ENCODE measurements around the gene PXK.

Gene PXK

DNA sequence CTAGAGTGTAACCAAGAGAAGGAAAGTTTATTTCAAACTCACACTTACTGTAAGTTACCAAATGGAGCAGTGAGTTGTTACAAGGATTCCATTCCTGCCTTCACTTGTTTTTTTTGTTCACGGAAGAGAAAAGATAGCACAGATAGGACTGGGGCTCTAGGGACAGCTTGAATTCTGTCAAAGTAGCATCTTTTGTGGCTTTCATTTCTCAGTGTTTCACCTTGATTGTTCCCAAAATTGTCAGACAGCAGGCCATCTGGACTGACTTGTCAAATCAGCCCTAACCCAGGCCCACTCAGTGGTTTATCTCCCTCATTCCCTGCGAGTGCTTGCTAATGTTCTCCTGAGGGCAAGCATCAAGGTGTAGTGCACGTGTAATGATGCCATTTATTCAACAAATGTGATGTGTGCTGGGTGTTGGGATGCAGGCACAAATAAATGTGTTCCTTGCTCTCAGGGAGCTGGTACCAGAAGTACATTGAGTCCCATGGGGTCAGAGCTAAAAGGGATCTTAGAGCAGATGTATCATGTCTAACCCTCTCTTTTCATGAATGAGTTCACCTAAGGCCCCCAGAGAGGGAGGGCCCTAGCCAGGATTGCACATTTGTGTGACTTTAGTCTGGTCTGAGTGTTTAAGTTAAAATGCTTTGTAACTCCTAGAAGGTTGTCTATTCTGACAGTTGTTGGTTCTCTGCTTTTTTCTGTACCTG lies 51.8 kb downstream of the PXK start:
- DNase-seq (ENCODE audit: low read depth), result no peak

DNA sequence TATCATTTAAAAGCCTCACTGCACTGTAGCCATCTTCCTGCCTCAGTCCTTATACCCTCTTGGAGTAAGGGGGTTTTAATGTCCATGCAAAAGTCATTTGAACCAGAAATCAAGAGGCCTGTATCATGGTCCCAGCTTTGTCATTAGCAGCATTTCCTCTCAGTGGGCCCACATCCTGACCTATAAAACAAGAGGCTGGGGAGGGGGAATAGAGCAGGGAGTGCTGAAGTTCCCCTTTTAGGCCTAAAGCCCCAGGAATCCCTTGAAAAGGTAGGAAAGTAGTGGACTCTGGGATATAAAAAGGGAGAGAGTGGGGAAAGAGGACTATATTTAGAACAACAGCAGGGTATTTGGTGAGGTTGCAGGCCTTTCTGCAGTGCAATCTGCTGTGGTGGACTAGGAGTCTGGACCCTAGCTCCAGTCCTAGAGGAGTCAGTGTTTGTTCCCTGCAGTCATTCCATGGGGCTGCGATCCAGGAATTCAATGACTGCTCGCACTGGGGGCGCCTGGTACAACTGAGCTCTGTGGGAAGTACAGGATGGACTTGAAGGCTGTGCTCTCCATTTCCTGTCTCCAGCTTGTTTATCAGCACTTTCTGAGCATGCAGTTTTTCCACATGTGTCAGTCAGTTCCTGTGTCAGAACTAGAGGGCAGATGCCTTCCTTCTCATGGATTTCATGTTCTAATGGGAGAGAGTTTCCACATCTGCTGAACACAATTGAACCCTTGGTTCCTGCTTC lies 54.1 kb downstream of the PXK start:
- no peak for DNase-seq (ENCODE audit: low read depth)

DNA sequence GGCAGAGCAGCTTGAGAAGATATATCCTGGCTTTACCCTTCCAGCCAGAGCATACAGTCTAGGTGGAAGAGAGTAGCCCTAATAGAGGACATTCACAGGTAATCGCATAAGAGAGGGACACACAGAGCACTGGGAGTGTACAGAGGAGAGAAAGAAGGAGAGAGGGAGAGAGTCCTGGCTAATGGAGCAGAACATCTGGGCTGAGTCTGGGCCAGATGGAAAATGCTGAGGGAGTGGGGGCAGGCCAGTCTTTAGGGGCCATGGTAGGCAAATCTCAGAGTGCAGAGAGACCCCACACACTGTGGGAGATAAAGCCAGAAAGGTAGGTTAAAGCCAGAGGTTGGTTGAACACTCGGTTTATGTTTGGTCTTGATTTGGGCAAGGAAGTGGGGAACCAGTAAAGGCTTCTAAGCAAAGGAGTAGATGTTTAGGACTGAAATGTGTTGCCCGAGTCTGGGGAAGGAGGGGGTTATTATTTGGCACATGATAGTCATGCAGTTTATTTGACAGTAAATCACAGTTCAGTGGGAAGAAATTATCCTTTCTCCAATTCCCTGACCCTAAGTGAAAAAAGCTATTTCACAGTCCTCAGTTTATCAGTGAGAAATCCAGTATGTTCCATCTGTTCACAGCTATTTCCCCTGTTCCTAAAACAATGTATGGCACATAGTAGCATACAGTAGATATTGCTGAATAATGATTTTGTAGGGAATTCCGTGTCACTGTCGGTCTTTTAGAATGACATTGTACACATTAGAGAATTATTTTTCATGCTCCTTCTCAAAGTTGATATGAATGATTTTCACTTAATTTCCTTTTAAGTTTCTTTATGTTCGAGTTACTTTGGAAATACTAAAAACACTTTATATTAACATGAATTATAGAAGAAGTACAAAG lies 55.2 kb downstream of the PXK start:
- no peak for DNase-seq (ENCODE audit: low read depth)

DNA sequence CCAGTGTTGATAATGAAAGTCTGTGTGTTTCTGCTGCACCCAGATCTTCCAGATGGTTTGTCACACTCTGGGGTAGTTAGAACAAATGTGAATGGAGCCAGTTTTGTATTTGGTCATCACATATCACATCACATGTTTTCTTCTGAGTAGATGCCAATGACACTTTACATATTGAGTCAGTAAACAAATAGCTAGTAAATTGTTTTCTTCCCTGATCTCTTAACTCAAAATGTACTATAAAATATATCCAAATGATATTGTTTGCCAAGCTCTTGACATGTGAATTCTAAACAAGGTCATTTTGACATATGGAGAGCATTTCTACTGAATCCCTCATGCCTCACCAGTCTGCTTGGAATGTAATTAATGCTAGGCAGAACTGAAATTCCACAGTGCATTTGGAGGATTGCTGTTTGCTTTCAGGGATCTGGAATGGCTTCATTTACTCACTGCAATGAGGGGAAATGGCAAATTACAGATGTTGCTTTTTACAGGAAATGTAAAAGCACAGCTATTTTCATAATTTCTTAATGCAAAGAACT lies 55.9 kb downstream of the PXK start:
- no peak for DNase-seq (ENCODE audit: low read depth)

DNA sequence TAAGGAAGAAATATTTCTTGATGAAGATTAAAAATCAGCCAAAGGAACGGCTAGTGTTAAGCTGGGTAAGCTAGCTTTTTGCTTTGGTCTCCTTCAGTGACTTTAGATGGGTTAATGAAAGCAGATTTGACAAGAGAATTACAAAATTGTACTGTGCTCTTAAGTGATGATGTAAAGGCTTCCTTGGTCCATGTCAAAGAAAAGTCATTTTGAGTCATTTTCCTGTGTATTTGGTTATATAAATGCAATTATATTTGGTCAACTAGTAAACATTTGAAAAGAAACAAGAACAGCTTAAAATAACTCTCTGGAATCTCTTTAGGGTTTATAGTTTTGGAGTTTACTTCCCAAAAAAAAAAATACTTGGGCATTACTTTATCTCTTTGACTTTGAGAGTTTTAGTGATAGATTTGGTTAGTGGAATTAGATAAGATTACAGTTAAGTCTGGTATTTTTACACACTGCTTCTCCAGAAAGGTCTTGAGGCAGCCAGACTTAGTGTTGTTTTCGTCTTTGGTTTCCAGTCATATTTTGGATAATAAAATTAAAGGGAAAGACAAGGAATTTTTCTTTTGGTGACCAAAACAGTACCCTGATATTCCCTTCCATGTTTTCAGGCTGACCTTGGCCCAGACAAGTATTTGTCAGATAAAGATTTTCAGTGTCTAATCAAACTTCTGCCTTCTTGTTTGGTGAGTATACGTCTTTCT lies 58.6 kb downstream of the PXK start:
- DNase-seq (ENCODE audit: low read depth), result no peak

GRCh38 chr3:58392181-58392580 lies 59.5 kb downstream of the PXK start:
- no peak for DNase-seq (ENCODE audit: low read depth)

DNA sequence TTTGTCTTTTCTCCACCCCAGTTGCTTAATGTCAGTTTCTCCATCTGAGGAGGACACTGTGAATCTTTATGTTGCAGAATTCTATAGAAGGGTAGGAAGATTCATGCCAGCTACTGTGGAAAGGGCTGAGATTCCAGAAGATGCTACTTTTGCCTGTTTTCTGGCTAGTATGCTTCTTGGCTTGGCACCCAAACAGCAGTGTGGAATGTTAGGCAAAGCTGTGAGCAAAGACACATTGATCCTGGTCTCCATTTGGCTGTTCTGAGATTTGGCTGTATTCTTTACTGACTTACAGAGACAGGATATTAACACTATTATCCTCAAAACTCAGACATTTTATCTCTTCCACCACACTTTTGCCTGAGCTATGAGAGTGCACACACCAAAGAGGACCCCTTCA lies 61.6 kb downstream of the PXK start:
- no peak for DNase-seq (ENCODE audit: low read depth)

- DNase-seq (ENCODE audit: low read depth), result no peak
These were observed 66.1 kb downstream of the PXK start for GRCh38 chr3:58398669-58399333.

GRCh38 chr3:58403513-58404109 lies 70.9 kb downstream of the PXK start:
- no peak for DNase-seq (ENCODE audit: low read depth)

DNA sequence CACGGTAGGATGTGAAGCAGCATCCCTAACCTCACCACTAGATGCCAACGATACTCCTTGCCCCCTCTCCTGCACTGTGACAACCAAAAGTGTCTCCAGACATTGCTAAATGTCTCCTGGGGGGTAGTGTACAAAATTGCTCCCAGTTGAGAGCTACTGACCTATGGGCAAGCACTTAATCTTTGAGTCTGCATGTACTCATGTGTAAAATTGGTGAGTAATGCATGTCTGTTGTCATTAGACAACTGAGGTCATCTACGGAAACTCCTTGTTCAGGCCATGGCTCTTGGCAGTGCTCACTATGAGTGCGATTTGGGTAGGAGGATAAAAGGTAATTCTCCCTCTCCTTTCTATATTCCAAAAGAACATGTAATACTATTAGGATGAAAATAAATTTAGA lies 71.7 kb downstream of the PXK start:
- no peak for DNase-seq (ENCODE audit: low read depth)

GRCh38 chr3:58408906-58409305 lies 76.2 kb downstream of the PXK start:
- DNase-seq (ENCODE audit: low read depth), result no peak

DNA sequence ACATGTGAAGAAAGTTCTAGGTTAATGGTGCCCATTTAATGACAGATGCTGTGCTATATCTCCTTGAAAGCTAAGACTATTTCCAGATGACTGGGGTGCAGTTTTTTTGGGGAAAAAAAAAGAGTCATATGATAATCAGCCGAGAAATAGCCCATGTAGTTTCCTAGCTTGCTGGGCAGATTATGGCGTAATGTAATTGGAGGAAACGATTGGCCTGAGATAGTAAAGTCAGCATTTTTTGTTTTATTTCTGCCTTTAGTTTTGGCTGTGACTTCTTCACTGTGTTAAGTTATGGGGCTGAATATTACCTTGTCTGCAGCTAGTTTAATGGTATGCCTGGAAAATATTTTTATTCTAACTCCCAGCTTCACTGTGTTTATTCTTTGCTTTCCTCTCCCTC lies 77.0 kb downstream of the PXK start:
- DNase-seq (ENCODE audit: low read depth), result no peak

- DNase-seq (ENCODE audit: low read depth), result no peak
These were observed 78.3 kb downstream of the PXK start for GRCh38 chr3:58411036-58411435.

DNA sequence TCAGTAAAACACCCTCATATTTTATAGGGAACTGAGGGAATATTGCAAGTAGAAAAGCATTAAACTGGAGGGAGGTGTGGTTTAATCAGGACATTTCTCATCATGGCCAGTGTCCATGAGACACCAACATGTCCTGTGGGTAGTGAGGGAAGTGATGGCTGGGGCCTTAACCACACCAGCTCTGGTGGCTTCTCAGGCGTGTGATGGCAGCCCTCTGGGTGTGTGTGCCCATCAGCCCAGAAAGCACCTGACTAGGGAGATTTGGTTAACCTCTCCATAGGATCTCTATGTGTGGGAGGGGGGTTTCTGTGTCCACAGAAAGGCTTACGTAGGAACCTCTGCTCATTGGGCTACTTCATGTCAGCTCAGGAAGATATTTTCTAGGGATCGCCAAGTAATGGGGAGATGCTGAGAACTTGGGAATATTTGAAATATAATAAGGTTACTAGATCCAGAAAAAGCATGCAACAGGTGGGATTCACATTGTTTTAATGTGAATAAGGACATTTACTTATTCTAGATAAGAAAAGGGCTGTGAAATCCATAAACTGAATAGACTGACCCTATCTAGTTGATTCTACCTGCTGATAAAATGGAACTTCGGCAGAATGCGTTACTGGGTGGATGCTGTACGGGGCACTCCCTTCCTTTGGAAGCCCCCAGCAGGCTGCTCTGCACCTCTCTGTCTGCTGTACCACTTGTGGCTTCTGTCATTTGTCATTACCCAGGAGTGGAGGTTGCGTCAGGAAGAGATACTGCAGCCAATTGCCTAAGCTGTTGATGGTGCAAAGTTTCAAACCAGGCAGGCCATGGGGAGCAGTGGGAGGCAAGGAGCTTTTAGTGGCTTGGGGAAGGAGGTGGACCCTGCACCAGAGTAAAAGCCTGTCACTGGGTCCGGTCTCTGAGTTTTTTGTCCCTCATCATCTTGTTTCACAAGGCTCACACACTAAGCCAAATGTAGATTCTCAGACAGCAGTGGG lies 79.4 kb downstream of the PXK start:
- DNase-seq (ENCODE audit: low read depth), result no peak

DNA sequence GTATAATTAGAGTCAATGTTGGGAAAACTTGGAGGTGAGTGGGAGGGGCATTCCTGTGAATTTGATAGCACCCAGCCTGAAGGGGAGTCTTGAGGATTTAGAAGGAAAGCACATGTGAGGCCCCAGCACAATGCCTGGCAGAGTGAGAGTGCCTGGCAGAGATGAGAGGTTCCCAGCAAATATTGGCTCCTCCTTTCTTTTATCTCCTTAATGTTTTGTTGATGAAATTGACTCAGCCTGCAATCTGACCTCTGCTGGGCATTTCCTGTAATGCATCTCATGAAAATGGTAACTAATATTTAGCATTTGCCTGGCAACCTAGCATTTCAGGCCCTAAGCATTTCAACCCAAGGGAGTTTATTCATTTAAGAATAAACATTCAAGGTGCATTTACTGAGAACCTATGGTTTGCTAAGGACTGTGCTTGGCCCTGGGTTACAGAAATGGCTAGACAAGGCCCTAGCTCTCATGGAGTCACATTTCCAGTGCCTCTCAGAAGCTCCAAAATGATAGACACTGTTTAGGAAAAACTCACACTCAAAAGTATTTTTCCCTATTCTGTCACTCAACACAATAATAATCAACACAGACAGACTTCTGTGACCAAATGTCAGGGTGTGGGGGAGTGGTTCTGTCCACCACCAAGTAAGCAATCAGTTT lies 82.0 kb downstream of the PXK start:
- peak; percentile 6 for DNase-seq (ENCODE audit: low read depth)

- DNase-seq (ENCODE audit: low read depth), result no peak
These were observed 83.5 kb downstream of the PXK start for GRCh38 chr3:58416191-58416590.

- DNase-seq (ENCODE audit: low read depth), result no peak
These were observed 84.4 kb downstream of the PXK start for GRCh38 chr3:58417075-58417474.

- DNase-seq (ENCODE audit: low read depth), result no peak
These were observed 85.5 kb downstream of the PXK start for GRCh38 chr3:58418227-58418626.
